AG04450 (cell line): ENCODE data around the gene HOXA11. TPM values are rescaled to one million over a fixed set of nuclear protein-coding genes. Genes with fewer than 3 reads are reported as not detected.

Experiments
- CTCF ChIA-PET: fragments of 300-600, 350-600 bp; formaldehyde crosslinking; extraction: SDS; loops from one replicate; lab custom pipeline; 2022; ENCODE audit warnings: antibody characterized with exemption, inconsistent platforms; lab: Charles Lee
- POLR2A ChIA-PET: fragments of 350-600 bp; formaldehyde crosslinking; extraction: SDS; loops from one replicate; lab custom pipeline; 2021; ENCODE audit warnings: antibody characterized with exemption, inconsistent platforms; lab: Yijun Ruan, JAX
- DNase-seq: peaks from one replicate; pipeline ENCODE4 v3.0.0-alpha.2; 2011; ENCODE audit warnings: low read depth, low spot score
- H3K27ac ChIP-seq: one replicate; pipeline ENCODE4 v1.5.1; 2012; ENCODE audit warnings: low read depth, low read length, control low read depth
- H3K27me3 ChIP-seq: one replicate; pipeline ENCODE4 v1.6.0; 2012; ENCODE audit warnings: low read length; ENCODE audit not compliant: control insufficient read depth, insufficient read depth
- H3K4me3 ChIP-seq: 2 replicates; pipeline ENCODE4 v1.5.1; 2011; ENCODE audit warnings: mild to moderate bottlenecking, low read depth, low read length, control low read depth
- H3K9me3 ChIP-seq: 2 replicates; pipeline ENCODE4 v1.5.1; 2012; ENCODE audit warnings: low read length; ENCODE audit not compliant: control insufficient read depth, insufficient read depth
- CTCF ChIP-seq: IDR thresholded peaks from 2 replicates; pipeline ENCODE4 v1.5.1; 2011; ENCODE audit warnings: low read depth, low read length, control low read depth, inconsistent platforms
- polyA plus RNA-seq: library from polyadenylated mRNA; depleted of rRNA; stranded (reverse); fragments of >200 nt; gene quantifications from 2 replicates; pipeline ENCODE4 v1.2.3, GENCODE V29; 2011

Gene HOXA11
- polyA plus RNA-seq, 1 experiment = 0.04 TPM

DNA sequence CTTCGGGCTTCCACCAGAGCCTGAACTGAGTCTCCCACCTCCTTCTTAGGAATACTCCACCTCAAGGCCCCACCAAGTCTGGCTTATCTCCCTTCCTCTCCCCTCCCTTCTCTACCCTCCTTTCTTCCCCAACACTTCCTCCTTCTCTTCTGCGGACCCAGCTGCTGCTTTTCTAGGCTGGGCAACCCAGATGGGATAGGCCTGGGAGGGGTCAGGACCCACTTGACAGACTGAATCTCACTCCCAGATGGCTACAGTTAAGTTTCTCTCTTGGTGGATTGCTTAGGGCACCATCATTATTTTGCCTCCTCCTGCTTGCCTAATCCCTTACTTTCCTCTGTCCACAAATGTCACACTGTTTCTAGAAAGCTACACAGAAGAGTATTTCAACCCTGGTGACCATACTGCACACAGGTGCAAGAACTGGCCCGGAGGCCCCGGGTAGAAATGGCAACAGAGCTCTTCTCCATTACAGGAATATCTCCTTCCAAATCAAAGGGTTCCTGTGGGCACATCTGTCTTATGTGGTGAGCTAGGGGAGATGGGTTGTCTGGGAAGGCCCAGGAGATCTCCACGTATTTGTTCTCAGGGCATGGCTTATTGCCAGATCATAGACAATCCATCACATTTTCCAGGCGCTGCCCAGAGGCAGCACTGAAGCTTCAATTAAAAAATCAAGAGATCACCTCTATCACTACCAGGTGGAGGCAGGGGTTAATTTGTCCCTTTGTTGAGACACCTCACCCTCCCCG lies 5.1 kb upstream of the HOXA11 start:
- ChIA-PET CTCF (interaction anchor here (1.2 to 2.3 kb wide), 2 partner anchors 11 to 1297 kb away, joined by 3 to 16 read pairs; no protein-coding TSS in a partner anchor), POLR2A (no interaction called here)
- H3K27me3 ChIP-seq = peaks cover 97% of the 10 kb centered on the region
- no peak overlapping the region for H3K27ac ChIP-seq
- H3K9me3 ChIP-seq = peaks cover 22% of the 10 kb centered on the region; the same call in 1 of the 2 replicates
- no peak for DNase-seq
- H3K4me3 ChIP-seq = no peak overlapping the region
- TF ChIP-seq CTCF = no peak

GRCh38 chr7:27189295-27189996 lies 4.4 kb upstream of the HOXA11 start:
- Histone ChIP-seq H3K4me3 (no peak overlapping the region), H3K27me3 (peaks cover 97% of the 10 kb centered on the region), H3K27ac (no peak overlapping the region), H3K9me3 (peaks cover 25% of the 10 kb centered on the region; the same call in 1 of the 2 replicates)
- ChIA-PET CTCF (interaction anchor here (1.2 to 2.3 kb wide), 2 partner anchors 10 to 1297 kb away, joined by 3 to 16 read pairs; no protein-coding TSS in a partner anchor), POLR2A (interaction anchor here (0.6 kb wide), 1 partner anchor 605 kb away, joined by 11 read pairs; no protein-coding TSS in a partner anchor)
- no peak for TF ChIP-seq CTCF
- DNase-seq = no peak

GRCh38 chr7:27188386-27189294 lies 3.6 kb upstream of the HOXA11 start:
- ChIA-PET CTCF (no interaction called here), POLR2A (interaction anchor here (0.6 kb wide), 1 partner anchor 604 kb away, joined by 11 read pairs; no protein-coding TSS in a partner anchor)
- H3K27me3 ChIP-seq = peaks cover 96% of the 10 kb centered on the region
- peaks cover 25% of the 10 kb centered on the region; the same call in 1 of the 2 replicates for H3K9me3 ChIP-seq
- DNase-seq = no peak
- no peak overlapping the region for H3K27ac ChIP-seq
- no peak for TF ChIP-seq CTCF
- H3K4me3 ChIP-seq = no peak overlapping the region

DNA sequence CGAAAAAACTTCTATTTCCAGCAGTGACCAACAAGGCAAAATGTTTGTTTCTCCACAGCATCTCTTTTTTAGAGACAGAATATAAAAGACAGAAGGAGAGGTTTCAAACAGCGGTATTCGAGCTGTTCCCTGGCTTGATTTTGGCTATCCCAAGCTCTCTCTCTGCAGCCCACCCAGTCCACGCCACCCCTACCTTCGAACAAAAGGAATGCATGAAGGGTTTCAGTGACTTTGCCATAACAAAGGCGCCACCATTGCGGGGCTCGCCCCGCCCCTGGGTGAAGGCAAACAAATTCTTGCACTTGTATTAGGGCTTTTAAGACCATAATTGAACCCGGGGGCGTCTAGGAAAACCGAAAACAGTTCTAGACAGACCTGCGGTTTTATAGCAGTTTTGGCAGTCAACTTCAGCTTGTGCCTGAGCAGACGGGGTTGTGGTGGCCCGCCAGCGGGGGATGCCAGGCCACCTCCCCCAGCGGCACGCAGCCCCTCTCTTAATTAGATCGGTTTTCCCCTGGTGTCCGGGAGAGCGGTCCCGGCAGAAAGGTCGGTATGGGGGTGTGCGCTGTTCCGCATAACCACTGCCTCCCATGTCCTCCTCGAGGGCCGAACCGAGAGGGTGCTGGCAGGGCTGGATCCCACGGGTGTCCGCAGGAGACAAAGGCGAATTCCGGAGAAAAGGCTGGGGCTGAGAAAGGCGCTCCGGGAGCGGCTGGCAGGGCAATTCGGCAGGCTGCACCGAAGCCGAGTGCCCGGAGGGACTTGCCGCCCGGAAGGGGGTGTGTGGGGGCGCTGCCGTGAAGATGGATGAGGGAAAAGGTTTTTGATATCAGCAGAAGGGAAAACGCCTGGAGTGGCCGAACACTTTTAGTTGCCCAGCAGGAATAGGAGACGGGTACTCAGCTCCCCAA lies 2.7 kb upstream of the HOXA11 start:
- DNase-seq = no peak
- CTCF ChIA-PET = interaction anchor here (1.3 to 2.2 kb wide), 4 partner anchors 8 to 1295 kb away, joined by 3 to 11 read pairs (median 6); no protein-coding TSS in a partner anchor
- Histone ChIP-seq H3K9me3 (peaks cover 29% of the 10 kb centered on the region; the same call in 1 of the 2 replicates), H3K4me3 (no peak overlapping the region), H3K27ac (no peak overlapping the region), H3K27me3 (peaks cover 96% of the 10 kb centered on the region)
- POLR2A ChIA-PET = no interaction called here
- no peak for TF ChIP-seq CTCF
